OCI-LY7 (cell line): Measurements from ENCODE around the gene BFSP1. TPM values are rescaled to one million over a fixed set of nuclear protein-coding genes. Genes with fewer than 3 reads are reported as not detected.

Source experiments
- Bru-seq: library from RNA; stranded (reverse); fragments of 400-500 nt; gene quantifications from one replicate; lab custom pipeline; 2021; lab: Mats Ljungman, UMichigan
- BruChase-seq, 2 experiments: library from RNA; stranded (reverse); fragments of 400-500 nt; gene quantifications; one replicate each; lab custom pipeline; 2021; lab: Mats Ljungman, UMichigan
- BruUV-seq: library from RNA; stranded (reverse); fragments of 400-500 nt; replicated peaks from 2 replicates; lab custom pipeline; 2021; lab: Mats Ljungman, UMichigan
- CTCF ChIA-PET: fragments of 300-600 bp; sonication (Branson Sonifier 250); formaldehyde crosslinking; loops from one replicate; lab custom pipeline; 2022; ENCODE audit warnings: antibody characterized with exemption; ENCODE audit not compliant: unreplicated experiment; lab: Charles Lee
- POLR2A ChIA-PET: fragments of 300-600 bp; sonication (Branson Sonifier 250); formaldehyde crosslinking; loops from one replicate; lab custom pipeline; 2022; ENCODE audit warnings: antibody characterized with exemption; lab: Charles Lee
- DNase-seq: peaks from one replicate; pipeline ENCODE4 v3.0.0-alpha.2; 2015; ENCODE audit warnings: low spot score
- H2AFZ ChIP-seq: fragments of 200-600 bp; sonication (generic), shearing (Covaris generic); 2 replicates; pipeline ENCODE4 v1.6.1; 2014; ENCODE audit warnings: mild to moderate bottlenecking, antibody characterized with exemption, low read length, moderate library complexity
- H3K27ac ChIP-seq: fragments of 200-600 bp; sonication (generic); 2 replicates; pipeline ENCODE4 v1.5.1; 2014; ENCODE audit warnings: mixed run types, low read depth, mild to moderate bottlenecking, moderate library complexity, low read length, inconsistent platforms; ENCODE audit not compliant: poor library complexity, severe bottlenecking
- H3K36me3 ChIP-seq: fragments of 200-600 bp; sonication (generic); 2 replicates; pipeline ENCODE4 v1.6.1; 2014; ENCODE audit warnings: mild to moderate bottlenecking, antibody characterized with exemption, low read length, moderate library complexity, mixed read lengths; ENCODE audit not compliant: insufficient read depth
- H3K4me1 ChIP-seq: fragments of 200-600 bp; sonication (generic); 2 replicates; pipeline ENCODE4 v1.5.1; 2014; ENCODE audit warnings: mild to moderate bottlenecking, low read length; ENCODE audit not compliant: insufficient read depth, poor library complexity, severe bottlenecking
- H3K4me2 ChIP-seq: fragments of 200-600 bp; sonication (generic); 2 replicates; pipeline ENCODE4 v1.6.1; 2014; ENCODE audit warnings: mild to moderate bottlenecking, low read length
- H3K4me3 ChIP-seq: fragments of 200-600 bp; sonication (generic); 2 replicates; pipeline ENCODE4 v1.5.1; 2014; ENCODE audit warnings: mild to moderate bottlenecking, low read depth, low read length; ENCODE audit not compliant: poor library complexity, severe bottlenecking
- H3K79me2 ChIP-seq: fragments of 200-600 bp; sonication (generic); 2 replicates; pipeline ENCODE4 v1.6.1; 2016; ENCODE audit warnings: low read depth, mild to moderate bottlenecking, low read length, moderate library complexity, mixed read lengths; ENCODE audit not compliant: insufficient read depth
- H3K9me2 ChIP-seq: fragments of 200-600 bp; sonication (generic); 2 replicates; pipeline ENCODE4 v1.6.1; 2016; ENCODE audit warnings: mild to moderate bottlenecking, low read length, mixed read lengths; ENCODE audit not compliant: insufficient read depth
- H3K9me3 ChIP-seq: fragments of 200-600 bp; sonication (generic); 2 replicates; pipeline ENCODE4 v1.6.1; 2014; ENCODE audit warnings: mild to moderate bottlenecking, mixed run types, low read length, mixed read lengths
- H4K20me1 ChIP-seq: fragments of 200-600 bp; sonication (generic); 2 replicates; pipeline ENCODE4 v1.6.1; 2014; ENCODE audit warnings: mild to moderate bottlenecking, antibody characterized with exemption, low read length, moderate library complexity, mixed read lengths; ENCODE audit not compliant: insufficient read depth
- CTCF ChIP-seq: fragments of 200-600 bp; sonication (generic); conservative IDR thresholded peaks from 2 replicates; pipeline ENCODE4 v1.5.1; 2014; ENCODE audit warnings: mild to moderate bottlenecking, antibody characterized with exemption, low read length, moderate library complexity, mixed read lengths
- EZH2phosphoT487 ChIP-seq: fragments of 200-600 bp; sonication (generic); IDR thresholded peaks from 2 replicates; pipeline ENCODE4 v1.6.1; 2018; ENCODE audit warnings: low read depth, borderline replicate concordance, mild to moderate bottlenecking, mixed run types, antibody characterized with exemption, low read length, moderate library complexity, mixed read lengths
- intact Hi-C: fragments of 100-400 bp; cut with micrococcal nuclease; formaldehyde crosslinking; loops from one replicate; pipeline ENCODE4 v1.10.0; 2022; ENCODE audit not compliant: unreplicated experiment
- long read RNA-seq: library from polyadenylated mRNA; stranded (forward); transcript quantifications from one replicate; pipeline ENCODE4 v2.0.0, GENCODE V29; 2022
- total RNA-seq, 2 experiments: library from RNA; depleted of rRNA in 1 of 2; stranded (reverse); fragments of >200 nt in 1 of 2; shearing (Covaris generic) in 1 of 2; gene quantifications; 2 replicates each; pipeline ENCODE4 v1.2.3, GENCODE V29; 2014 to 2022

The BFSP1 gene
- total RNA-seq (2014; rRNA removed; shearing (Covaris generic)) (not detected in 2 replicates), total RNA-seq (2022) (not detected in 2 replicates), Bru-seq, nascent RNA (percentile 12 among the genes with signal in this experiment), BruChase-seq, experiment 1, labeled RNA remaining after a 6-hour chase (percentile 5 among the genes with signal in this experiment), BruChase-seq, experiment 2, labeled RNA remaining after a 2-hour chase (percentile 9 among the genes with signal in this experiment)
- long read RNA-seq: 0 reads

GRCh38 chr20:17530716-17531664, at the start of gene BFSP1:
TSS of gene BFSP1 (minus strand) at chr20:17531379. CDS start at chr20:17531329, 50 bp downstream.
- BruUV-seq: no TSS peak
- POLR2A ChIA-PET: no interaction called here
- H3K79me2 ChIP-seq: no peaks in the 10 kb centered on the region
- no peaks in the 10 kb centered on the region for H4K20me1 ChIP-seq
- TF ChIP-seq CTCF: no peak
- TF ChIP-seq EZH2phosphoT487: no peak
- CTCF ChIA-PET: no interaction called here
- H3K27ac ChIP-seq: no peak within 1 kb of the TSS
- no peaks in the 10 kb centered on the region for H3K36me3 ChIP-seq
- intact Hi-C loops: no loop called here
- no peaks in the 10 kb centered on the region for H3K9me3 ChIP-seq
- DNase-seq: peak; percentile 13
- peaks cover 6% of the 10 kb centered on the region for H3K4me1 ChIP-seq
- H3K4me2 ChIP-seq: peak within 1 kb of the TSS; percentile 43; the same call in 1 of the 2 replicates
- H2AFZ ChIP-seq: no peak within 1 kb of the TSS
- H3K9me2 ChIP-seq: no peaks in the 10 kb centered on the region
- peak within 1 kb of the TSS; percentile 34 for H3K4me3 ChIP-seq

- no TSS peak for BruUV-seq
- TF ChIP-seq CTCF: no peak
- no peak for TF ChIP-seq EZH2phosphoT487
- 0 out of 2 replicates have a peak, but pooled peaks cover 3% of the 10 kb centered on the region for H4K20me1 ChIP-seq
These were observed 49.7 kb upstream of the BFSP1 start for GRCh38 chr20:17580895-17581294.

More at GRCh38 chr20:17580895-17581294, 49.7 kb upstream of the BFSP1 start:
- Histone ChIP-seq H3K36me3 (no peaks in the 10 kb centered on the region), H3K9me3 (no peaks in the 10 kb centered on the region), H3K4me2 (no peak overlapping the region), H3K4me1 (no peaks in the 10 kb centered on the region), H3K9me2 (no peaks in the 10 kb centered on the region), H3K79me2 (no peaks in the 10 kb centered on the region), H3K4me3 (no peak overlapping the region), H2AFZ (no peak overlapping the region), H3K27ac (no peak overlapping the region)
- intact Hi-C loops: no loop called here
- POLR2A ChIA-PET: interaction anchor here (1.1 to 1.3 kb wide), 2 partner anchors 9 to 11 kb away, joined by 3 to 6 read pairs; no protein-coding TSS in a partner anchor
- CTCF ChIA-PET: no interaction called here
- no peak for DNase-seq
